ENCODE measurements around the gene HTD2. TPM values are rescaled to one million over a fixed set of nuclear protein-coding genes. Genes with fewer than 3 reads are reported as not detected.

Gene HTD2
- total and polyA plus RNA-seq, 2 of the 4 experiments (the other 2 are of a cell fraction) = 6.4 to 13.3 TPM

DNA sequence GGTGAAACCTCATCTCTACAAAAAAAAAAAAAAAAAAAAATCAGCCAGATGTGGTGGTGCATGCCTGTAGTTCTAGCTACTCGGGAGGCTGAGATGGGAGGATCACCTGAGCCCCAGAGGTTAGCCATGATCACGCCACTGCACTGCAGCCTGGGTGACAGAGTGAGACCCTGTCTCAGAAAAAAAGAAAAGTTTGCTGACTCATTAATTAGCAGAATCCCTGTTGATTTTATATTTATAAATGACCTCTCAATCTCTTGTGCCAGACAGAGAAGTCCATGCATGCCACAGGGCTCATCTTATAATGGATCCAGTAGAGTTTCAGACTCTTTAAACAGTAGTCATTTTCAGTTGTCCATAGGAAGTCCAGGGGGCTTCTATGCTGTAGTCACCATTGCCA, 35.8 kb upstream of the HTD2 start:
- intact Hi-C loops (cut with micrococcal nuclease) = no loop called here
- H3K36me3 ChIP-seq (ENCODE audit: control insufficient read depth, insufficient read depth, low read length) = peaks cover 5% of the 10 kb centered on the region
- no peak overlapping the region for H3K23ac ChIP-seq (ENCODE audit: low read depth, low read length)
- H2BK120ac ChIP-seq (ENCODE audit: low read depth, low read length) = no peak overlapping the region
- TF ChIP-seq RCOR1 (IDR thresholded peaks at IDR 0.05; ENCODE audit: insufficient replicate concordance, low read length) = no peak
- peak; percentile 35 for TF ChIP-seq MAFK (IDR thresholded peaks at IDR 0.05; ENCODE audit: low read depth, low read length)
- H2AK5ac ChIP-seq (ENCODE audit: low read depth, low read length) = no peak overlapping the region
- H3K56ac ChIP-seq (ENCODE audit: extremely low read depth, insufficient read depth, low read length) = no peak overlapping the region
- no peak overlapping the region for H2BK5ac ChIP-seq (ENCODE audit: low read depth, low read length, poor library complexity, severe bottlenecking)
- H3K79me1 ChIP-seq (ENCODE audit: low read depth in 1 of 2, low read length in 2 of 2) = no peaks in the 10 kb centered on the region
- H3K9ac ChIP-seq (ENCODE audit: low read depth, low read length) = no peak overlapping the region
- H3K27me3 ChIP-seq (ENCODE audit: control insufficient read depth, insufficient read depth, low read length) = no peaks in the 10 kb centered on the region
- no peak overlapping the region for H3K27ac ChIP-seq (ENCODE audit: insufficient read depth, low read length)
- no TSS peak for BruUV-seq (replicated peaks)
- DNase-seq (no peak), ATAC-seq (ENCODE audit: low read depth) (no peak)
- no peak overlapping the region for H3K4me2 ChIP-seq (ENCODE audit: low read depth, low read length)
- dilution Hi-C loops (cut with HindIII; ENCODE audit: low sequenced_read_pairs, unreplicated experiment) = no loop called here
- H4K5ac ChIP-seq (ENCODE audit: low read depth, low read length) = no peak overlapping the region
- H3K9me3 ChIP-seq (ENCODE audit: control insufficient read depth, insufficient read depth, low read length) = no peaks in the 10 kb centered on the region
- no peak overlapping the region for H2BK20ac ChIP-seq (ENCODE audit: low read depth, low read length)
- in situ Hi-C loops (cut with MboI; ENCODE audit: low sequenced_read_pairs) = no loop called here
- POLR2A ChIA-PET (ENCODE audit: unreplicated experiment) = no interaction called here
- no peak overlapping the region; the same call in 2 of the 3 replicates for H2BK15ac ChIP-seq (ENCODE audit: low read depth, low read length)
- no peak overlapping the region for H2AK9ac ChIP-seq (replicated peaks; ENCODE audit: low read depth, low read length, poor library complexity)
- no peak overlapping the region for H3K14ac ChIP-seq (replicated peaks; ENCODE audit: low read depth, low read length)
- peaks cover 11% of the 10 kb centered on the region for H3K9me1 ChIP-seq (ENCODE audit: insufficient read depth, low read length)
- no peak overlapping the region for H3K4me3 ChIP-seq (ENCODE audit: insufficient read depth, low read depth, low read length)
- H2AFZ ChIP-seq (replicated peaks; ENCODE audit: low read length, poor library complexity) = no peak overlapping the region
- no peak overlapping the region for H4K91ac ChIP-seq (ENCODE audit: insufficient read depth, low read depth, low read length)
- CTCF ChIA-PET = interaction anchor here (0.6 to 1.0 kb wide), 4 partner anchors 36 to 1279 kb away, joined by 3 to 5 read pairs (median 5); partner anchors contain the start of genes HTD2 and RPP14
- H3K18ac ChIP-seq (ENCODE audit: low read depth, low read length) = no peak overlapping the region
- no peak overlapping the region for H3K4ac ChIP-seq (ENCODE audit: low read depth, low read length)
- peaks cover 8% of the 10 kb centered on the region for H3K4me1 ChIP-seq (ENCODE audit: control insufficient read depth, insufficient read depth, low read length)
- H4K8ac ChIP-seq (ENCODE audit: low read depth in 2 of 2, low read length in 2 of 2) = no peak overlapping the region
- no peaks in the 10 kb centered on the region for H4K20me1 ChIP-seq (ENCODE audit: insufficient read depth, low read length)
- WGBS, 2 experiments (ENCODE audit: extremely low coverage in 2 of 2, insufficient read length in 1 of 2) = no CpG with 5 or more reads among the region's 2 CpGs

All from IMR-90 (cell line).